HepG2 (cell line): ENCODE measurements around the gene TAS1R1.

ENCODE experiments used
- GABPA ChIP-seq, 2 experiments: IDR thresholded peaks; 2 replicates each; pipeline ENCODE4 v1.6.1; 2011 to 2016; ENCODE audit warnings: low read depth in 2 of 2, low read length in 1 of 2, missing biosample characterization in 1 of 2, missing genetic modification characterization in 1 of 2
- HINFP ChIP-seq: sonication (generic); formaldehyde crosslinking; IDR thresholded peaks from 2 replicates; pipeline ENCODE4 v1.4.0; 2020; ENCODE audit warnings: low read depth, mild to moderate bottlenecking, missing genetic modification reagents
- POLR2AphosphoS5 ChIP-seq: IDR thresholded peaks from 2 replicates; pipeline ENCODE4 v1.6.1; 2012; ENCODE audit warnings: low read depth, low read length
- PPARG ChIP-seq: conservative IDR thresholded peaks from 2 replicates; pipeline ENCODE4 v1.6.1; 2016; ENCODE audit warnings: missing biosample characterization, missing genetic modification reagents
- SNRNP70 ChIP-seq: fragments of 200-400 bp; formaldehyde crosslinking; IDR thresholded peaks from 2 replicates; pipeline ENCODE4 v1.6.1; 2017; ENCODE audit warnings: mild to moderate bottlenecking, low read depth, low read length, moderate library complexity
- TCF7 ChIP-seq: sonication (generic); IDR thresholded peaks from 2 replicates; pipeline ENCODE4 v1.6.1; 2016; ENCODE audit warnings: antibody characterized with exemption, low read depth
- XBP1 ChIP-seq: sonication (generic); formaldehyde crosslinking; IDR thresholded peaks from 2 replicates; pipeline ENCODE4 v1.5.0; 2020; ENCODE audit warnings: missing genetic modification reagents
- ZBTB49 ChIP-seq: sonication (generic); formaldehyde crosslinking; IDR thresholded peaks from 2 replicates; pipeline ENCODE4 v1.4.0; 2020; ENCODE audit warnings: missing genetic modification reagents, borderline replicate concordance
- ZC3H4 ChIP-seq: sonication (generic); formaldehyde crosslinking; IDR thresholded peaks from 2 replicates; pipeline ENCODE4 v1.4.0; 2020; ENCODE audit warnings: missing genetic modification reagents, borderline replicate concordance
- ZNF12 ChIP-seq: sonication (generic); formaldehyde crosslinking; IDR thresholded peaks from 2 replicates; pipeline ENCODE4 v1.5.0; 2020; ENCODE audit warnings: missing genetic modification reagents
- TF ChIP-seq, protein P1 (sequence below): sonication (generic); formaldehyde crosslinking; IDR thresholded peaks from 2 replicates; pipeline ENCODE4 v1.9.0; 2021; ENCODE audit warnings: missing genetic modification reagents, borderline replicate concordance

DNA sequence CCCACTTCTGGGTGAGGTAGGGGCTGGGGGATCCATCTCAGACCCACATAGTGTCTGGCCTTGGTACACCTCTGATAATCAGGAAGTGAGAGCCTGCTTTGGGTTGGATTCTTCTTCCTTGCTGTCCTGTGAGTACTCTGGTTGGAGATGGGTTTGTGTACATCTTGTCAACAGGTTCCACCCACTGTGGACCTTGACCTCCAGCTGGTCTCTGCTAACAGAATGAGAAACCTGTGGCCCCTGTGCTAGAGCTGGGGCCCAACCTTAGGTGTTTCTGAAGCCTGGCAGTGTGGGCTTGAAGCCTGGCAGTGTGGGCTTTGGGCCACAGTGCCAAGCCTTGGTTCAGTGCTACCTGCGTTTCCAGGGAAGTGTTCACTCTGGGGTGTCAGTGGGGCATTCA is 27.3 kb downstream of the TAS1R1 start:
- TF ChIP-seq GABPA (IDR thresholded peaks at IDR 0.05; ENCODE audit: low read depth, low read length) (no peak), GABPA (CRISPR knock-in tag; IDR thresholded peaks at IDR 0.05; ENCODE audit: low read depth) (peak; percentile 75), SNRNP70 (no peak), PPARG (CRISPR knock-in tag) (peak; percentile 36; the same call in 1 of the 2 replicates), ZNF12 (peak; percentile 48; the same call in 1 of the 2 replicates), ZC3H4 (CRISPR knock-in tag) (no peak), HINFP (no peak), ZBTB49 (CRISPR knock-in tag) (no peak), POLR2AphosphoS5 (no peak), TCF7 (no peak), XBP1 (CRISPR knock-in tag) (no peak)
- TF ChIP-seq, protein P1, sequence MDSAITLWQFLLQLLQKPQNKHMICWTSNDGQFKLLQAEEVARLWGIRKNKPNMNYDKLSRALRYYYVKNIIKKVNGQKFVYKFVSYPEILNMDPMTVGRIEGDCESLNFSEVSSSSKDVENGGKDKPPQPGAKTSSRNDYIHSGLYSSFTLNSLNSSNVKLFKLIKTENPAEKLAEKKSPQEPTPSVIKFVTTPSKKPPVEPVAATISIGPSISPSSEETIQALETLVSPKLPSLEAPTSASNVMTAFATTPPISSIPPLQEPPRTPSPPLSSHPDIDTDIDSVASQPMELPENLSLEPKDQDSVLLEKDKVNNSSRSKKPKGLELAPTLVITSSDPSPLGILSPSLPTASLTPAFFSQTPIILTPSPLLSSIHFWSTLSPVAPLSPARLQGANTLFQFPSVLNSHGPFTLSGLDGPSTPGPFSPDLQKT (CRISPR knock-in tag) = no peak
